Measurements from ENCODE around the gene PRDM10. TPM values are rescaled to one million over a fixed set of nuclear protein-coding genes. Genes with fewer than 3 reads are reported as not detected.

PRDM10 gene
- total RNA-seq, 1 donor from 2014 or later, result 48.1 TPM

DNA sequence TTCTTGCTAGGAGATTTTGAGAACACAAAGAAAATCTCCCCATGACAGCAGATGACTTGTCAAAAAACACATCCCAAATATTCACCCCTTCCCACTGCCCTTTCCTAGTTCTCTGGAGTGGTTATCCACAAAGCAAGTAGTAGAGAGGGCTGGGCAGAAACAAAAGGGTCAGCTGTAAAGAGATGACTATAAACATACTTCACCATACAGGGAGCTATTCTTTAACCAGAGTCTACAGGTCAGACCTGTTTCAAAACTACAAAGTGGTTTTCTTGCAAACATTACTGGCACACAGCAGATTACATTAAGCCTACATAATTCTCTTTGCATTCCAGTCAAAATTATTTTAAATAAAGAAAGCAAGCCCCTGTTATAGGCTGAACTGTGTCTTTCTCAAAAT is 59.6 kb downstream of the PRDM10 start:
- no peak for DNase-seq (ENCODE audit: low spot score in 2 of 2)
- H3K27me3 ChIP-seq, result no peaks in the 10 kb centered on the region
- no peaks in the 10 kb centered on the region for H3K9me3 ChIP-seq
- intact Hi-C loops (cut with DNase I), result no loop called here
- H3K4me1 ChIP-seq, result no peaks in the 10 kb centered on the region
- no peak overlapping the region for H3K4me3 ChIP-seq
- H3K36me3 ChIP-seq, result peaks cover 13 to 30% of the 10 kb centered on the region in 2 donors
- TF ChIP-seq, protein P1, sequence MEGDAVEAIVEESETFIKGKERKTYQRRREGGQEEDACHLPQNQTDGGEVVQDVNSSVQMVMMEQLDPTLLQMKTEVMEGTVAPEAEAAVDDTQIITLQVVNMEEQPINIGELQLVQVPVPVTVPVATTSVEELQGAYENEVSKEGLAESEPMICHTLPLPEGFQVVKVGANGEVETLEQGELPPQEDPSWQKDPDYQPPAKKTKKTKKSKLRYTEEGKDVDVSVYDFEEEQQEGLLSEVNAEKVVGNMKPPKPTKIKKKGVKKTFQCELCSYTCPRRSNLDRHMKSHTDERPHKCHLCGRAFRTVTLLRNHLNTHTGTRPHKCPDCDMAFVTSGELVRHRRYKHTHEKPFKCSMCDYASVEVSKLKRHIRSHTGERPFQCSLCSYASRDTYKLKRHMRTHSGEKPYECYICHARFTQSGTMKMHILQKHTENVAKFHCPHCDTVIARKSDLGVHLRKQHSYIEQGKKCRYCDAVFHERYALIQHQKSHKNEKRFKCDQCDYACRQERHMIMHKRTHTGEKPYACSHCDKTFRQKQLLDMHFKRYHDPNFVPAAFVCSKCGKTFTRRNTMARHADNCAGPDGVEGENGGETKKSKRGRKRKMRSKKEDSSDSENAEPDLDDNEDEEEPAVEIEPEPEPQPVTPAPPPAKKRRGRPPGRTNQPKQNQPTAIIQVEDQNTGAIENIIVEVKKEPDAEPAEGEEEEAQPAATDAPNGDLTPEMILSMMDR (IDR thresholded peaks at IDR 0.05), result no peak
- no peak overlapping the region for H3K27ac ChIP-seq

DNA sequence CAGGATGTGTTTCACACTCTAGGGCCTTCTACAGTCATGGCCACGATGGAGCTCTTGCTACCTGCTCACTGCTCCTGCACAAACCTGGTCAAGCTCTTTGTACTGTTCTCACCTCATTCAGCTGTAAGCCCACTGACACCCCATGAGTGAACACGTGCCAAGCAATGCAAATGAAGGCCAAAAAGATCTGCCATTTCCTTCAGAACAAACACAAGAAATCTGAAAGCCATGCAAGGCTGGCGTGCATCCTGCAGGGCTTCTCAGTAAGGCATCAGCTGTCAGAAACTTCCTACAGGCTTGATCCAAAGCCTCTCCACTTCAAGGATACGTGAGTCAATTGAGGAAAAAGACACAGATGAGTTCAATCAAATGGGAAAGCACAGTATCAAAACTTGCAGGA is 63.1 kb downstream of the PRDM10 start:
- Histone ChIP-seq H3K4me3 (no peak overlapping the region), H3K9me3 (no peaks in the 10 kb centered on the region), H3K4me1 (no peaks in the 10 kb centered on the region), H3K36me3 (peaks cover 0 to 18% of the 10 kb centered on the region in 2 donors), H3K27ac (no peak overlapping the region), H3K27me3 (no peaks in the 10 kb centered on the region)
- no peak for DNase-seq (ENCODE audit: low spot score in 2 of 2)
- TF ChIP-seq, protein P1 (IDR thresholded peaks at IDR 0.05), result no peak
- intact Hi-C loops (cut with DNase I), result no loop called here

DNA sequence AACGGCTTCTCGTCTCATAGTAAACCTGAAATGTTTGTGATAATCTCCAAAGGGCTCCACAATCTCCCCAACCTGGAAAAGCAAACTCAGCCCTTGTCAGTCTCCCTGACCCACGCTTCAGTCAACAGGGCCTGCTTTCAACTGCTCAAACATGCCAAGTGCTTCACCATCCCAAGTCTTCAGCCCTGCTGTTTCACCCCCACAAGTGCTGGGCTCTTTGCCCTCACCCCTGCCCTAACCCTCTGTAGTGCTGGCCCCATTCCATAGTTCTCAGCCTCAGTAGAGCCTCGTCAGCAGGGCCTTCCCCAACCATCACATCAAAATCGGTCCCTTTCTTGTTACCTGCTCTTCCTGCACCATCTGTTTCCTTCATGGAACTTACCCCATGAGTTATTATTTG is 63.9 kb downstream of the PRDM10 start:
- no peaks in the 10 kb centered on the region for H3K9me3 ChIP-seq

DNA sequence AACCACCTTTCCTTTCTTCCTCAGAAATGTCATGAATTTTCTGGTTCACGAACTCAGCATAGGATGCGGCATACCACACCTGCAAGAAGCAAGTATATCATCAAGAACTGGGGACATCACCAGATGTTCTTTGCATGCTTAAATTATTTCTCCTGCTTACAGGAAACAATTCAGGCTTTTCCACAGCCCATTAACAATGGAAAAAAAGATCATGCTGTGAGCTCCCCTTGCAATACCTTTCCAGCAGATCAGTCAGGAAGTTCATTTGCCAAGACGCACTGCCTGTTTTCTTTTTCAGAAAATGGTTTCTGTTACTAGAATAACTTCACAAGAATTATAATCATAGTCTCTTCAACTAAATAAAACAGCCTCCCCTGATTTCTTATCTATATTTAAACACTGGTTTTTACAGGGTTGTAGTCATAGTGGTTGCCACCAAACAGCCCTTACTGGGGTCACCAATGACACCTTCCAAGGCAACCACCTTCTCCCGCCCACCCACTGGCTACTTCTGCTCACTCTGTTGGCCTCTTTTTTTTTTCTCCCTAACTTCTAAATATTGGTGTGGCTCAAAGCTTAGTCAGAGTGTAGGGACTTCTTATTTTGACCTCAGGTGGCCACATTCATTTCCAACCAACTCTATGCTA is 64.9 kb downstream of the PRDM10 start:
- Histone ChIP-seq H3K36me3 (peaks cover 0 to 13% of the 10 kb centered on the region in 2 donors), H3K4me1 (no peaks in the 10 kb centered on the region), H3K27ac (no peak overlapping the region), H3K9me3 (no peaks in the 10 kb centered on the region), H3K27me3 (no peaks in the 10 kb centered on the region), H3K4me3 (no peak overlapping the region)
- TF ChIP-seq, protein P1 (IDR thresholded peaks at IDR 0.05), result no peak
- intact Hi-C loops (cut with DNase I), result no loop called here
- DNase-seq (ENCODE audit: low spot score in 2 of 2), result no peak

More for the DNA sequence above, 63.9 kb downstream of the PRDM10 start:
- no peak overlapping the region for H3K4me3 ChIP-seq
- intact Hi-C loops (cut with DNase I), result no loop called here
- H3K27ac ChIP-seq, result no peak overlapping the region
- no peak for DNase-seq (ENCODE audit: low spot score in 2 of 2)
- no peaks in the 10 kb centered on the region for H3K27me3 ChIP-seq
- TF ChIP-seq, protein P1 (IDR thresholded peaks at IDR 0.05), result no peak
- peaks cover 0 to 14% of the 10 kb centered on the region in 2 donors for H3K36me3 ChIP-seq
- no peaks in the 10 kb centered on the region for H3K4me1 ChIP-seq

DNA sequence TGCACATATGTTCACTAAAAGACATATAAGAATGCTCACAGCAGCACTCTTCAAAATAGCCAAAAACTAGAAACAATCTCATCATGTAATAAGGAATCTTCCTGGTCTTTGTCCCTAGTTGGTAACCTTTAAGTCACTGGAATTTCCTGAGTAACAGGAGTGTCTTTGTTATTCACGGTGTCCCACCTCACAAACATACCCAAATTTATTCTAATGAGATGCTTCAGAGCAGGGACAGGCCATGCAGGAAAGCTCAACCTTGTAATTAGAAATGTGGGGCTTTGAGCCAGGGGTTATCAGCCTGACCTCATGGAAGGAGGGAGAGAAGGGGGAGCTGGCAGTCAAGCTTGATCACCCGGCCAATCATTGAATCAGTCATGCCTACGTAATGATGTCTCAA is 66.9 kb downstream of the PRDM10 start:
- Histone ChIP-seq H3K36me3 (peaks cover 8% of the 10 kb centered on the region in 2 donors), H3K4me3 (no peak overlapping the region), H3K27me3 (no peaks in the 10 kb centered on the region), H3K4me1 (no peaks in the 10 kb centered on the region), H3K9me3 (no peaks in the 10 kb centered on the region), H3K27ac (no peak overlapping the region)
- no peak for DNase-seq (ENCODE audit: low spot score in 2 of 2)
- intact Hi-C loops (cut with DNase I), result no loop called here
- TF ChIP-seq, protein P1 (IDR thresholded peaks at IDR 0.05), result no peak

DNA sequence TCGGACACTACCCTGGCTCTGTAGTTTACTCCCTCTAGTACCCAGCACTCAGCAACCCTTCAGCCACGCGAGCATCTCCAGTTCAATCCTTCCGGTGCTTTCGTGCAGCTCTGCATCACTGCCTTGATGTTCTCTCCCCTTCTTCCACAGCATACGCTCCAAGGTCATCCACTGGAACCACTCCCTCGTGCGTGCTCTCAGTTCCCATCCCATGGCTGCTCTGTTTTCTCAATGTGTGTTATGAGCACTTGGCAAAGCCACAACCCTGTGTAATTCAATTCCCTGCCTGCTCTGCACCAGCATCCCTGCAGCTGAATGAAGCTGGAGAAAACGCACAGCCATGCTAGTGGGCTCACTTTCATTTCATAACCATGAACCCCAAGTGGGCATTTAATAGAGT is 68.7 kb downstream of the PRDM10 start:
- peaks cover 12 to 13% of the 10 kb centered on the region in 2 donors for H3K36me3 ChIP-seq
- TF ChIP-seq, protein P1 (IDR thresholded peaks at IDR 0.05), result no peak
- no peak overlapping the region for H3K27ac ChIP-seq
- intact Hi-C loops (cut with DNase I), result no loop called here
- no peaks in the 10 kb centered on the region for H3K9me3 ChIP-seq
- no peaks in the 10 kb centered on the region for H3K27me3 ChIP-seq
- DNase-seq (ENCODE audit: low spot score in 2 of 2), result no peak
- H3K4me3 ChIP-seq, result no peak overlapping the region
- no peaks in the 10 kb centered on the region for H3K4me1 ChIP-seq
